A673 (cell line): ENCODE results near the gene CARMIL3. TPM values are rescaled to one million over a fixed set of nuclear protein-coding genes. Genes with fewer than 3 reads are reported as not detected.

Experiments used
- BruUV-seq: library from RNA; stranded (reverse); fragments of 400-500 nt; replicated peaks from 2 replicates; lab custom pipeline; 2021; lab: Mats Ljungman, UMichigan
- CTCF ChIA-PET: fragments of 300-600 bp; sonication (Branson Sonifier 250); formaldehyde crosslinking; loops from one replicate; lab custom pipeline; 2022; ENCODE audit warnings: antibody characterized with exemption; lab: Charles Lee
- POLR2A ChIA-PET: fragments of 300-600 bp; sonication (Branson Sonifier 250); formaldehyde crosslinking; loops from one replicate; lab custom pipeline; 2022; ENCODE audit warnings: antibody characterized with exemption; ENCODE audit not compliant: low non-redundant PET; lab: Charles Lee
- DNase-seq: peaks from one replicate; pipeline ENCODE4 v3.0.0-alpha.2; 2015; ENCODE audit warnings: low spot score
- H3K27ac ChIP-seq: fragments of 200-600 bp; sonication (generic); 2 replicates; pipeline ENCODE4 v1.5.1; 2016; ENCODE audit warnings: mixed run types, low read depth, mild to moderate bottlenecking, mixed read lengths, antibody characterized with exemption, low read length; ENCODE audit not compliant: poor library complexity, severe bottlenecking
- H3K27me3 ChIP-seq: fragments of 200-600 bp; sonication (generic); replicated peaks from 2 replicates; pipeline ENCODE4 v1.6.1; 2017; ENCODE audit warnings: mixed run types, low read depth, mild to moderate bottlenecking, mixed read lengths, antibody characterized with exemption, low read length; ENCODE audit not compliant: insufficient read depth, poor library complexity
- H3K36me3 ChIP-seq: fragments of 200-600 bp; sonication (generic); 2 replicates; pipeline ENCODE4 v1.6.1; 2016; ENCODE audit warnings: mixed run types, mild to moderate bottlenecking, mixed read lengths, antibody characterized with exemption, low read length; ENCODE audit not compliant: insufficient read depth, poor library complexity, severe bottlenecking
- H3K4me1 ChIP-seq: fragments of 200-600 bp; sonication (generic); 2 replicates; pipeline ENCODE4 v1.6.1; 2017; ENCODE audit warnings: mixed run types, mild to moderate bottlenecking, mixed read lengths, antibody characterized with exemption, low read length; ENCODE audit not compliant: insufficient read depth, poor library complexity, severe bottlenecking
- H3K4me3 ChIP-seq: fragments of 200-600 bp; sonication (generic); 2 replicates; pipeline ENCODE4 v1.5.1; 2016; ENCODE audit warnings: low read depth, mixed run types, mild to moderate bottlenecking, mixed read lengths, low read length; ENCODE audit not compliant: poor library complexity, severe bottlenecking
- H3K9me3 ChIP-seq: fragments of 200-600 bp; sonication (generic); 2 replicates; pipeline ENCODE4 v1.6.1; 2016; ENCODE audit warnings: mixed run types, low read depth, mild to moderate bottlenecking, mixed read lengths, antibody characterized with exemption, low read length; ENCODE audit not compliant: poor library complexity, severe bottlenecking
- CTCF ChIP-seq: fragments of 300-800, 200-600 bp; sonication (generic); conservative IDR thresholded peaks from 2 replicates; pipeline ENCODE4 v1.5.1; 2017; ENCODE audit warnings: low read depth, mild to moderate bottlenecking, antibody characterized with exemption, low read length, moderate library complexity, mixed read lengths
- EZH2 ChIP-seq: fragments of 200-600 bp; sonication (generic); IDR thresholded peaks from 2 replicates; pipeline ENCODE4 v1.6.1; 2017; ENCODE audit warnings: borderline replicate concordance, low read depth, mild to moderate bottlenecking, mixed read lengths, antibody characterized with exemption, low read length; ENCODE audit not compliant: poor library complexity, severe bottlenecking
- intact Hi-C: fragments of 100-400 bp; cut with micrococcal nuclease; formaldehyde crosslinking; loops from one replicate; pipeline ENCODE4 v1.10.0; 2022; ENCODE audit not compliant: unreplicated experiment
- total RNA-seq: library from RNA; stranded (reverse); gene quantifications from 2 replicates; pipeline ENCODE4 v1.2.3, GENCODE V29; 2021

Gene CARMIL3
- total RNA-seq, 1 experiment from 2014 or later, result 0.49 TPM

- DNase-seq, result no peak
- CTCF ChIA-PET, result no interaction called here
- Histone ChIP-seq H3K36me3 (no peaks in the 10 kb centered on the region), H3K27me3 (no peaks in the 10 kb centered on the region), H3K4me3 (no peak overlapping the region), H3K27ac (no peak overlapping the region), H3K9me3 (no peaks in the 10 kb centered on the region), H3K4me1 (peaks cover 7% of the 10 kb centered on the region)
- POLR2A ChIA-PET, result interaction anchor here (0.7 kb wide), 2 partner anchors 27 to 37 kb away, joined by 3 to 5 read pairs; partner anchors contain the start of gene RNF31
- intact Hi-C loops, result no loop called here
- BruUV-seq, result no TSS peak
- no peak for TF ChIP-seq EZH2
- TF ChIP-seq CTCF, result no peak
These were observed 58.7 kb downstream of the CARMIL3 start for GRCh38 chr14:24110523-24110922.

GRCh38 chr14:24113379-24113800 lies 61.6 kb downstream of the CARMIL3 start:
- no peak for TF ChIP-seq EZH2
- no peak for TF ChIP-seq CTCF
- Histone ChIP-seq H3K9me3 (no peaks in the 10 kb centered on the region), H3K4me1 (peaks cover 14% of the 10 kb centered on the region), H3K36me3 (peaks cover 9% of the 10 kb centered on the region), H3K27me3 (no peaks in the 10 kb centered on the region), H3K4me3 (peak overlapping the region; percentile 82), H3K27ac (peak overlapping the region; percentile 99)
- intact Hi-C loops, result no loop called here
- ChIA-PET CTCF (interaction anchor here (1.8 kb wide), 1 partner anchor 48 kb away, joined by 6 read pairs; the partner anchor contains the start of gene IRF9), POLR2A (interaction anchor here (2.0 kb wide), 1 partner anchor 19 kb away, joined by 13 read pairs; the partner anchor contains the start of gene PCK2)
- TSS peak; percentile 78 for BruUV-seq
- DNase-seq, result no peak

GRCh38 chr14:24113801-24114531 lies 62.2 kb downstream of the CARMIL3 start:
- H3K27me3 ChIP-seq, result no peaks in the 10 kb centered on the region
- POLR2A ChIA-PET, result interaction anchor here (0.5 to 2.0 kb wide), 5 partner anchors 8 to 158 kb away, joined by 3 to 13 read pairs (median 4); partner anchors contain the start of genes PCK2 and RABGGTA
- no TSS peak for BruUV-seq
- intact Hi-C loops, result loop anchor here (2.0 kb wide), 1 partner anchor 27 kb away; the partner anchor contains the start of gene EMC9
- H3K4me3 ChIP-seq, result peak overlapping the region; percentile 82
- no peaks in the 10 kb centered on the region for H3K9me3 ChIP-seq
- peaks cover 14% of the 10 kb centered on the region for H3K4me1 ChIP-seq
- CTCF ChIA-PET, result interaction anchor here (1.2 to 1.8 kb wide), 2 partner anchors 47 to 55 kb away, joined by 3 to 6 read pairs; partner anchors contain the start of gene IRF9
- TF ChIP-seq CTCF (no peak), EZH2 (no peak)
- H3K27ac ChIP-seq, result peak overlapping the region; percentile 99
- peaks cover 15% of the 10 kb centered on the region for H3K36me3 ChIP-seq
- DNase-seq, result peak; percentile 92
